ENCODE data around the gene TOX2. TPM values are rescaled to one million over a fixed set of nuclear protein-coding genes. Genes with fewer than 3 reads are reported as not detected.

Gene TOX2
- polyA plus RNA-seq, 1 donor: 4.7 TPM

DNA sequence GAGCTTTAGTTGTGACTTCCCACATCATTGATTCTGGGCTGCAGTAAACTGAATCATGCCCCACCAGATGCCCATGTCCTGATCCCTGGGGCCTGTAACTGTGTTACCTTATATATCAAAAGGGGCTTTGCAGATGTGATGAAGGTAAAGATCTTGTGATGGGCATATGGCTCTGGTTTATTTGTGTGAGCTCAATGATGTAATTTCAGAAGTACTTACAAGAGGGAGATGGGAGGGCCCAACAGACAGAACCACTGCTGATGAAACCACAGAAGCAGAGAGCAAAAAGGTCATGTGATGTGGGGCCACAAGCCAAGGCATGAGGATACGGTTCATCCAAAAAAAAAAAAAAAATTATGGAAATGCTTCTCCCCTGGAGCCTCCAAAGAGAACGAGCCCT, 118.7 kb downstream of the TOX2 start:
- no peak for DNase-seq
- Histone ChIP-seq H3K4me3 (ENCODE audit: low read length) (no peak overlapping the region), H3K27ac (ENCODE audit: low read length) (no peak overlapping the region), H3K36me3 (ENCODE audit: control insufficient read depth, insufficient read depth, low read length) (no peaks in the 10 kb centered on the region), H3K4me1 (ENCODE audit: control insufficient read depth, insufficient read depth, low read length) (no peaks in the 10 kb centered on the region), H3K27me3 (ENCODE audit: control insufficient read depth, insufficient read depth, low read length) (peaks cover 5% of the 10 kb centered on the region), H3K9me3 (ENCODE audit: control insufficient read depth, low read depth, low read length) (no peaks in the 10 kb centered on the region)
- 40% methylated on average over 1 of the region's 2 CpGs for WGBS (ENCODE audit: insufficient coverage, low lambda C conversion rate)

DNA sequence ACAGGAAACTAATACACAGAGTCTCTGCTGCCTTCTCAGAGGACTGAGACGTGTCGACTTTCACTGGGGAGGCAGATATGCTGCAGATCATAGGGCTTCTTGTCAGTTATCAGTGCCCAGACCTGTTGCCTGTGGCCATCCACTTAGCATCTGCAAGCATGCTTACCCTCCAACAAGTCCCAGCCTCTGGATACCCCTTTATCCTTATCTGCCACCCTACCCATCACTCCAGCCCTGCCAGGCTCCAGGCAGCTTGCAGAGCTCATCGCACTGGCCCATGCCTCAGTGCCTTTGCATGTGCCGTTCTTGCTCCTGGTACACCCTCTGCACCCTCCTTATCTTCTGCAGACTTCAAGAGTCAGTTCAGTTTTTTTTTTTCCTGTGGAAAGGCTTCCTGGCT, 119.2 kb downstream of the TOX2 start:
- Histone ChIP-seq H3K4me1 (ENCODE audit: control insufficient read depth, insufficient read depth, low read length) (no peaks in the 10 kb centered on the region), H3K27me3 (ENCODE audit: control insufficient read depth, insufficient read depth, low read length) (peaks cover 7% of the 10 kb centered on the region), H3K4me3 (ENCODE audit: low read length) (no peak overlapping the region), H3K27ac (ENCODE audit: low read length) (no peak overlapping the region), H3K36me3 (ENCODE audit: control insufficient read depth, insufficient read depth, low read length) (no peaks in the 10 kb centered on the region), H3K9me3 (ENCODE audit: control insufficient read depth, low read depth, low read length) (no peaks in the 10 kb centered on the region)
- no peak for DNase-seq
- no CpG with 5 or more reads among the region's 4 CpGs for WGBS (ENCODE audit: insufficient coverage, low lambda C conversion rate)

DNA sequence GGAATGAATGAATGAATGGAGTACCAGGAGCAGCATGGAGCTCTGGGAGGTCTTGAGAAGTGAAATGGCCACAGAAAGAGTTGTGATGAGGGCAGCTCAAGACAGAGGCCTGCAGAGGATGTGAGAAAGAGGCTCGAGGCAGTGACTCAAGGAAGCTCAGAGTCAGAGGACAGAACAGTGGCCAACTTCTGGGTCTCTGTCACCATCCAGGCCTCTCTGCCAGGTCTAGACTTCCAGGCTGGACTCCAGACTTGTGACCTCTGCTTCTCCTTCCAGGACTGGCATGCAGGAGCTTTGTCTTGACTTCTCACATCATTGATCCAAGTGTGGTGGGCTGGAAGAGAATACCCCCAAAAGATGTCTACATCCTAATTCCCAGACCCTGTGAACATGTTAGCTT, 119.8 kb downstream of the TOX2 start:
- DNase-seq: no peak
- WGBS (ENCODE audit: insufficient coverage, low lambda C conversion rate): no CpG with 5 or more reads among the region's 1 CpG

DNA sequence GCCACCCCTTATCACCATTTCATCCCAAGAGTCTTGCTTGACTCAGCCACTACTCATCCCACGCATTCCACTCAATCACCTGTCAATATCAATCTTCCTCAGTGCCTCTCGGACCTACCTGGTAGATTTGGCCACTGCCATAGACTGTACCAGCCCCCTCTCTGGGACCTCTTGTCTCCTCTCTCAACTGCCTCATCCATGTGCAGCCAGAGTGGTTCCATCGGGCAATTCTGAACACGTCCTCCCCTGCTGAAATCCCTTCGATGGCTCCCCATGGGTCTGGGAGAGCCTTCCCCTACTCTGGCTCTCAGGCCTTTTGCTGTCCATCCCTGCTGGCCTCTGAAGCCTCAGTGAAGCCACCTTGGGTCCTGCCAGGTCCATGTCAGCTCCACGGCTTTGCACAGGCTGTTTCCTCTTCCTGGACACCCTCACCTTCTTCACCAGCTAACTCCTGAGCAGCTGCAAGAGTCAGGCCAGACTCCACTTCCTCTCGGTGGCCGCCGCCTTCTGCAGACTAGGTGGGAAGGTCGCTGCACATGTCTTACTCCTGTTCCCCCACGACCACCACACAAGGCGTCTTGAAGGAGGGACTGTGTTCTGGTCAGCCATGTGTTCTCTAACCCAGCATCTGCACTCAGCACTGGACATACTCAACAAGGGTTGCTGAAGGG, 120.4 kb downstream of the TOX2 start:
- H3K36me3 ChIP-seq (ENCODE audit: control insufficient read depth, insufficient read depth, low read length): no peaks in the 10 kb centered on the region
- WGBS (ENCODE audit: insufficient coverage, low lambda C conversion rate): no CpG with 5 or more reads among the region's 12 CpGs
- H3K9me3 ChIP-seq (ENCODE audit: control insufficient read depth, low read depth, low read length): no peaks in the 10 kb centered on the region
- H3K4me3 ChIP-seq (ENCODE audit: low read length): no peak overlapping the region
- H3K27ac ChIP-seq (ENCODE audit: low read length): no peak overlapping the region
- no peaks in the 10 kb centered on the region for H3K4me1 ChIP-seq (ENCODE audit: control insufficient read depth, insufficient read depth, low read length)
- H3K27me3 ChIP-seq (ENCODE audit: control insufficient read depth, insufficient read depth, low read length): peaks cover 13% of the 10 kb centered on the region
- no peak for DNase-seq

More for the DNA sequence above, 119.8 kb downstream of the TOX2 start:
- Histone ChIP-seq H3K27me3 (ENCODE audit: control insufficient read depth, insufficient read depth, low read length) (peaks cover 13% of the 10 kb centered on the region), H3K9me3 (ENCODE audit: control insufficient read depth, low read depth, low read length) (no peaks in the 10 kb centered on the region), H3K36me3 (ENCODE audit: control insufficient read depth, insufficient read depth, low read length) (no peaks in the 10 kb centered on the region), H3K27ac (ENCODE audit: low read length) (no peak overlapping the region), H3K4me3 (ENCODE audit: low read length) (no peak overlapping the region), H3K4me1 (ENCODE audit: control insufficient read depth, insufficient read depth, low read length) (no peaks in the 10 kb centered on the region)

DNA sequence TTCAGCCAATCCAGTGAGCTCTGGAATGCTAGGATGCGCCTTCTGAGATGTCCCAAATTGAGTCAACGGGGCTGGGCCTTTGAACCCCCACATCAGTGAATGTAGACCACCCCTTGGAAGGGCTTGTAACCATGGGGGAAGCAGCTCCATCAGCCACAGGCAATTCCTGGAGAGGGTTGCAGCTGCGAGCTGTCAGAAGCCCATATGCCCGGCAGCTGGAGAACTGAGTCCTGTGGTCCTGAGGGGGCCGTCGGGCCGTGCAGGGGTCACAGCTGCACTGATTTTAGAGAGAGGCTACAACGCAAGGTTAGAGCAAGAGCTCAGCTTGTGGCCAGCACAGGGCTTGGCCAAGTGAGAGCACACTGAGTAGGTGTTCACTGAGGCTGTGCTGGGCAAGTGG, 121.3 kb downstream of the TOX2 start:
- WGBS (ENCODE audit: insufficient coverage, low lambda C conversion rate): no CpG with 5 or more reads among the region's 8 CpGs
- no peak for DNase-seq
- no peak overlapping the region for H3K27ac ChIP-seq (ENCODE audit: low read length)

DNA sequence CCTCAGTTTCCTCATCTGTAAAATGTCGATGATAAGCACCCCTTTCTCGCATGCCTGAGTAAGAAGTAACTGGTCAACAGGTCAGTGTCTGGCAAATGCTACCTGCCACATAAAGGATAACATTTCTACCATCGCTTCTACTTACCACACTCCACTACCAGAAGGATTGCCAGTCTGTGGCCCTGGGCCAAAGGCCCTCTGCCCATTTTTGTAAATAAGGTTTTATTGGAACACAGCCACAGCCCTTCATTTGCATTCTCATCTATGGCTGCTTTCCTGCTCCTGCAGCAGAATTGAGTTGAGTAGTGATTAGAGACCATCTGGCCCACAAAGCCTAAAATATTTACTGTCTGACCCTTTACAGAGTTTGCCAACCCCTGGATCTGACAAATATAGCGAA, 121.8 kb downstream of the TOX2 start:
- Histone ChIP-seq H3K27me3 (ENCODE audit: control insufficient read depth, insufficient read depth, low read length) (peaks cover 13% of the 10 kb centered on the region), H3K9me3 (ENCODE audit: control insufficient read depth, low read depth, low read length) (no peaks in the 10 kb centered on the region), H3K4me3 (ENCODE audit: low read length) (no peak overlapping the region), H3K27ac (ENCODE audit: low read length) (no peak overlapping the region), H3K36me3 (ENCODE audit: control insufficient read depth, insufficient read depth, low read length) (no peaks in the 10 kb centered on the region), H3K4me1 (ENCODE audit: control insufficient read depth, insufficient read depth, low read length) (no peaks in the 10 kb centered on the region)
- DNase-seq: no peak
- 100% methylated on average over 2 of the region's 4 CpGs for WGBS (ENCODE audit: insufficient coverage, low lambda C conversion rate)

More for the DNA sequence above, 121.3 kb downstream of the TOX2 start:
- Histone ChIP-seq H3K4me1 (ENCODE audit: control insufficient read depth, insufficient read depth, low read length) (no peaks in the 10 kb centered on the region), H3K27me3 (ENCODE audit: control insufficient read depth, insufficient read depth, low read length) (peaks cover 13% of the 10 kb centered on the region), H3K4me3 (ENCODE audit: low read length) (no peak overlapping the region), H3K36me3 (ENCODE audit: control insufficient read depth, insufficient read depth, low read length) (no peaks in the 10 kb centered on the region), H3K9me3 (ENCODE audit: control insufficient read depth, low read depth, low read length) (no peaks in the 10 kb centered on the region)

DNA sequence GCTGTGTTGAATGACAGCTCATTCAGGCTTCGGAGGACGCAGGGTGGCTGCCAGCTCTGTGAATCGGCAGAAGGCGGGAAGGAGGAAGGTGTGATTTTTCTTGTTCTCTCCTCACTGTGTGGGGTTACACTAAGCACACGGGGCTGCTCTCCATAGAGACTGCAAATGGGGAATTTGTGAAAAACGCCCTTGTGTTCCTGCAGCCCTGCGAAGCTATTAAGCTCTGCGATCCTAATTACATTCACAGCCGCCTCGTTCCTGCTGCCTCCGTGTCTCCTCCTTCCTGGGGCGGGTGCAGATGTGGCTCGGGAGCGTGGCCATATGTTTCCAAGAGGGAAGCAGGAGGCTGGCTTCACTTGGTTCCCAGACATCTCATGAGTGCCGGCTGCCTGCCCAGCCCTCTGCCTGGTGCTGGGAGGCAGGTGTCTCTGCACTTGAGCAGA, 124.0 kb downstream of the TOX2 start:
- Histone ChIP-seq H3K4me1 (ENCODE audit: control insufficient read depth, insufficient read depth, low read length) (no peaks in the 10 kb centered on the region), H3K9me3 (ENCODE audit: control insufficient read depth, low read depth, low read length) (no peaks in the 10 kb centered on the region), H3K36me3 (ENCODE audit: control insufficient read depth, insufficient read depth, low read length) (no peaks in the 10 kb centered on the region), H3K4me3 (ENCODE audit: low read length) (no peak overlapping the region), H3K27me3 (ENCODE audit: control insufficient read depth, insufficient read depth, low read length) (peaks cover 13% of the 10 kb centered on the region), H3K27ac (ENCODE audit: low read length) (no peak overlapping the region)
- DNase-seq: peak in 1 of 2 donors; percentile 17
- WGBS (ENCODE audit: insufficient coverage, low lambda C conversion rate): no CpG with 5 or more reads among the region's 15 CpGs

DNA sequence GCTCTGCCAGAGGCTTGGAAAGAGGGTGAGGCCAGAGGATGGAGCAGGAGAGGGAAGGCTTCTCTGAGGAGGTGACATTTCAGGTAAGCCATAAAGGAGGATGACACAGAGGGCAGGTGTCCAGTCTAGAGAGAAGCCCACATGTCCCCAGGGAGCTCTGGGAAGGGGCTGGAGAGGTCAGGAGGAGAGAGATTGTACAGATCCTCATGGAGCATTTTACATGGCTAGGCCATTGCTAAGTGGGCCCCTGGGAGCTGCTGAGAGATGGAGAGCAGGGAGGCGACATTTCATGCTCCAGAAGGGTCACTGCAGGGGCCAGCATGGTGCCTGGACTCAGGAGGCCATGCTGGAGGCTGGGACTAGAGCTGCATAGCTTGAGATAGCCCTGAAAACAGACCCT, 124.5 kb downstream of the TOX2 start:
- DNase-seq: no peak
- Histone ChIP-seq H3K9me3 (ENCODE audit: control insufficient read depth, low read depth, low read length) (no peaks in the 10 kb centered on the region), H3K27me3 (ENCODE audit: control insufficient read depth, insufficient read depth, low read length) (peaks cover 13% of the 10 kb centered on the region), H3K4me1 (ENCODE audit: control insufficient read depth, insufficient read depth, low read length) (no peaks in the 10 kb centered on the region), H3K36me3 (ENCODE audit: control insufficient read depth, insufficient read depth, low read length) (no peaks in the 10 kb centered on the region), H3K27ac (ENCODE audit: low read length) (no peak overlapping the region), H3K4me3 (ENCODE audit: low read length) (no peak overlapping the region)
- no CpG with 5 or more reads among the region's 1 CpG for WGBS (ENCODE audit: insufficient coverage, low lambda C conversion rate)

DNA sequence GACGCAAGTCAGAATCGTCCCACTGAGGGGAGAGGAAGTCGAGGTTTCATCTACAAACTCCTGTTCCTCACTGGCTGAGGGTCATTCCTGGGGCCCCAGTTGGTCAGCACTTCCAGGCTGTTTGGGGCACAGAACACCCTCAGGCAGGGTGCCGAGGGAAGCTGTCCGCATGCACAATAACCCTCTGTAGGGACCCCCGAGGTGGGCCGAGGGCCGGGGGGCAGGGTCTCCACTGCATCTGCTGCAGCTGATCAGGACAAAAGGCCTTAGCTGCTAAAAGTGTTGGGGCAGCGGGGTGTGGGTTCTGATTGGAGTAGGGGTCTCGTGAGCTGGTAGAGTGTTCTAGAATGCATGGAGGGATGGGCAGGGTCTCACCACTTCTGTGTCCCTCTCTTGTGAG, 125.1 kb downstream of the TOX2 start:
- H3K27ac ChIP-seq (ENCODE audit: low read length): no peak overlapping the region

DNA sequence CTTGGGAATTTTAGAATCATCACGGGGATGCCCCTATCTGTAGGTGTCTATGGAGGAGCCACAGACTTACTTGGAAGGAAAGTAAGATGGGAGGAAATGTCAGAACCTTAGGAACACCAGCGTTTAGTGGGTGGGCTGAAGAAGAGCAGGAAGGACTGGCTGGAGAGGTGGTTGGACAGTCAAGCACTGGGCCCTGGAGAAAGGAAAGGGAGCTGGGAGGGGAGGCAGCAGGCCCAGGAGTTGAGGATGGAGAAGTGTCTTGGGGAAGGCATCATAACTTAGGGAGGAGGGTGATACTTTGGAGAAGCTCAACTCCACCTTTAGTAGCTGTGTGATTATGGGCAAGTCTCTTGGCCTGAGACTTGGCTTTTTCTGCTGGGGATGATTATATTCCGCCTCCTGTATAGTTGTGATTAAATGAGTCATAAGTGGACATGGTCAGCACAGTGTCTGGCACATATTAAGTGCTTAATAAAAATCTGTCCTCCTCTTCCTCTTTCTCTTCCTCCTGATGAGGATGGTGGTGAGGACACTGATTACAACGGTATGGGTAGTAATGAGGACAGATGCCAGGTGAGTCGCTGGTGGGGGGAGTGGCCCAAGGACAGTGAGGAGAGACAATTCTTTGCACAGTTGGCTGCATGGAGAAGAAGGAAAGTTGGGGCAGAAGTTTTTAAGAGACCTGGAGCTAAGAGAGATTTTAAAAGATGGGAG, 125.7 kb downstream of the TOX2 start:
- no peaks in the 10 kb centered on the region for H3K4me1 ChIP-seq (ENCODE audit: control insufficient read depth, insufficient read depth, low read length)
- no peaks in the 10 kb centered on the region for H3K9me3 ChIP-seq (ENCODE audit: control insufficient read depth, low read depth, low read length)
- no peak overlapping the region for H3K27ac ChIP-seq (ENCODE audit: low read length)
- no peaks in the 10 kb centered on the region for H3K36me3 ChIP-seq (ENCODE audit: control insufficient read depth, insufficient read depth, low read length)
- H3K4me3 ChIP-seq (ENCODE audit: low read length): no peak overlapping the region
- WGBS (ENCODE audit: insufficient coverage, low lambda C conversion rate): 80% methylated on average over 2 of the region's 5 CpGs
- no peak for DNase-seq
- H3K27me3 ChIP-seq (ENCODE audit: control insufficient read depth, insufficient read depth, low read length): peaks cover 13% of the 10 kb centered on the region

More for the DNA sequence above, 125.1 kb downstream of the TOX2 start:
- Histone ChIP-seq H3K4me3 (ENCODE audit: low read length) (no peak overlapping the region), H3K27me3 (ENCODE audit: control insufficient read depth, insufficient read depth, low read length) (peaks cover 13% of the 10 kb centered on the region), H3K4me1 (ENCODE audit: control insufficient read depth, insufficient read depth, low read length) (no peaks in the 10 kb centered on the region), H3K9me3 (ENCODE audit: control insufficient read depth, low read depth, low read length) (no peaks in the 10 kb centered on the region), H3K36me3 (ENCODE audit: control insufficient read depth, insufficient read depth, low read length) (no peaks in the 10 kb centered on the region)
- WGBS (ENCODE audit: insufficient coverage, low lambda C conversion rate): no CpG with 5 or more reads among the region's 10 CpGs
- no peak for DNase-seq

All from large intestine (tissue), 3 donors.